DOHH2 (cell line): Measurements from ENCODE around the gene RAB4B.

ENCODE experiments used
- CTCF ChIP-seq: fragments of 200-600 bp; sonication (generic); IDR thresholded peaks from one replicate; pipeline ENCODE4 v1.5.1; 2014; ENCODE audit warnings: antibody characterized with exemption, mild to moderate bottlenecking, low read depth, low read length; ENCODE audit not compliant: poor library complexity, severe bottlenecking
- EZH2phosphoT487 ChIP-seq: fragments of 200-600 bp; sonication (generic); IDR thresholded peaks from 2 replicates; pipeline ENCODE4 v1.6.1; 2017; ENCODE audit warnings: borderline replicate concordance, mild to moderate bottlenecking, antibody characterized with exemption, low read length, moderate library complexity, mixed read lengths

DNA sequence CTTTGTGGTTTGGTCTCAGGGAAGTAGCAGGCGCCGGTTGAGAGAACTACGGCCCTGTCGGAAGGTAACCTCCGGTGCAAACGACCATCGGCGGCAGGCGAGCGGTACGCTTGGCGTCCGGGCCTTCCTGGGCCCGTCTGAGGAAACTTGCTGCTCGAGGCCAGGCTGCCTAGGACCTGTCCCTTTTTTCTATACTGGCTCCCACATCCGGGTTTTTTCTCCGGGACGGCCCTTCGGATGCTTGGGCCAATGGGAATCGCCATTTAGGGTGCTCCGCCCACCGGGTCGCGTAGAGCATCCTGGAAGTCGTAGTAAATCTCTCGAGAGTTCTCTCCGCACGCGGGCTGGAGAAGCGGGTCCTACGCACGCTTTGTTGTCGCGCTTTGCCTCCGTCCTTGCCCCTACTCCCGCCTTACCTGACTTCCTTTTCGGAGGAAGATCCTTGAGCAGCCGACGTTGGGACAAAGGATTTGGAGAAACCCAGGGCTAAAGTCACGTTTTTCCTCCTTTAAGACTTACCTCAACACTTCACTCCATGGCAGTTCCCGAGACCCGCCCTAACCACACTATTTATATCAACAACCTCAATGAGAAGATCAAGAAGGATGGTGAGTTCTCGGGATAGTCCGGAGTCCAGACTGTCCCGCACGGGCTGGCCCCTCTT, 27.0 kb upstream of the RAB4B start, which contains the start of gene SNRPA:
- TF ChIP-seq CTCF (no peak), EZH2phosphoT487 (no peak)
